ENCODE measurements around the gene PDZRN4.

DNA sequence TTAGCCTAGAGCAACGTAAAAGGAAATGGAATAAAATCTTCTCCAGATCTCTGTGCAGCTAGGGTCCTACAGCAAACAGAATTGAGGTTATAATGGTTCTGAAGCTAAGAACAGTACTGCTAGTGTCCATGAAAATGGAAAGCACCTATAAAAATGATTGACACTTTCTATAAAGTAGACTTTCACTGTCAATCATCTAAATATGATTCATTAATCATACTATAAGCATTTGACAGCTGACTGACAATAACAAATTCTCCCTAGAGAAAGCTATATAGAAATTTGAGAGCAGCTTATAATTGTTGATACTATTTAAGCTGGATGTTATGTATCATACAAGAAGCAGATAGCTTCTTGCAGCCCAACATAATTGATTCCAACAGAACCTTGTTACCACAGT lies 80.9 kb downstream of the PDZRN4 start:
- TF ChIP-seq, protein P1, sequence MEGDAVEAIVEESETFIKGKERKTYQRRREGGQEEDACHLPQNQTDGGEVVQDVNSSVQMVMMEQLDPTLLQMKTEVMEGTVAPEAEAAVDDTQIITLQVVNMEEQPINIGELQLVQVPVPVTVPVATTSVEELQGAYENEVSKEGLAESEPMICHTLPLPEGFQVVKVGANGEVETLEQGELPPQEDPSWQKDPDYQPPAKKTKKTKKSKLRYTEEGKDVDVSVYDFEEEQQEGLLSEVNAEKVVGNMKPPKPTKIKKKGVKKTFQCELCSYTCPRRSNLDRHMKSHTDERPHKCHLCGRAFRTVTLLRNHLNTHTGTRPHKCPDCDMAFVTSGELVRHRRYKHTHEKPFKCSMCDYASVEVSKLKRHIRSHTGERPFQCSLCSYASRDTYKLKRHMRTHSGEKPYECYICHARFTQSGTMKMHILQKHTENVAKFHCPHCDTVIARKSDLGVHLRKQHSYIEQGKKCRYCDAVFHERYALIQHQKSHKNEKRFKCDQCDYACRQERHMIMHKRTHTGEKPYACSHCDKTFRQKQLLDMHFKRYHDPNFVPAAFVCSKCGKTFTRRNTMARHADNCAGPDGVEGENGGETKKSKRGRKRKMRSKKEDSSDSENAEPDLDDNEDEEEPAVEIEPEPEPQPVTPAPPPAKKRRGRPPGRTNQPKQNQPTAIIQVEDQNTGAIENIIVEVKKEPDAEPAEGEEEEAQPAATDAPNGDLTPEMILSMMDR (conservative IDR thresholded peaks at IDR 0.05; ENCODE audit: low read depth in 2 of 2) = no peak
- TF ChIP-seq EZH2 (IDR thresholded peaks at IDR 0.05; ENCODE audit: low read depth, unreplicated experiment) (no peak), EZH2phosphoT487 (IDR thresholded peaks at IDR 0.05; ENCODE audit: unreplicated experiment) (no peak), CREB1 (CRISPR knock-in tag; IDR thresholded peaks at IDR 0.05; ENCODE audit: low read depth) (no peak), JUNB (IDR thresholded peaks at IDR 0.05; ENCODE audit: unreplicated experiment) (no peak), POLR2AphosphoS5 (IDR thresholded peaks at IDR 0.05; ENCODE audit: low read depth) (no peak), ZNF331 (CRISPR knock-in tag; IDR thresholded peaks at IDR 0.05; ENCODE audit: low read depth) (no peak)
- TF ChIP-seq, protein P2, sequence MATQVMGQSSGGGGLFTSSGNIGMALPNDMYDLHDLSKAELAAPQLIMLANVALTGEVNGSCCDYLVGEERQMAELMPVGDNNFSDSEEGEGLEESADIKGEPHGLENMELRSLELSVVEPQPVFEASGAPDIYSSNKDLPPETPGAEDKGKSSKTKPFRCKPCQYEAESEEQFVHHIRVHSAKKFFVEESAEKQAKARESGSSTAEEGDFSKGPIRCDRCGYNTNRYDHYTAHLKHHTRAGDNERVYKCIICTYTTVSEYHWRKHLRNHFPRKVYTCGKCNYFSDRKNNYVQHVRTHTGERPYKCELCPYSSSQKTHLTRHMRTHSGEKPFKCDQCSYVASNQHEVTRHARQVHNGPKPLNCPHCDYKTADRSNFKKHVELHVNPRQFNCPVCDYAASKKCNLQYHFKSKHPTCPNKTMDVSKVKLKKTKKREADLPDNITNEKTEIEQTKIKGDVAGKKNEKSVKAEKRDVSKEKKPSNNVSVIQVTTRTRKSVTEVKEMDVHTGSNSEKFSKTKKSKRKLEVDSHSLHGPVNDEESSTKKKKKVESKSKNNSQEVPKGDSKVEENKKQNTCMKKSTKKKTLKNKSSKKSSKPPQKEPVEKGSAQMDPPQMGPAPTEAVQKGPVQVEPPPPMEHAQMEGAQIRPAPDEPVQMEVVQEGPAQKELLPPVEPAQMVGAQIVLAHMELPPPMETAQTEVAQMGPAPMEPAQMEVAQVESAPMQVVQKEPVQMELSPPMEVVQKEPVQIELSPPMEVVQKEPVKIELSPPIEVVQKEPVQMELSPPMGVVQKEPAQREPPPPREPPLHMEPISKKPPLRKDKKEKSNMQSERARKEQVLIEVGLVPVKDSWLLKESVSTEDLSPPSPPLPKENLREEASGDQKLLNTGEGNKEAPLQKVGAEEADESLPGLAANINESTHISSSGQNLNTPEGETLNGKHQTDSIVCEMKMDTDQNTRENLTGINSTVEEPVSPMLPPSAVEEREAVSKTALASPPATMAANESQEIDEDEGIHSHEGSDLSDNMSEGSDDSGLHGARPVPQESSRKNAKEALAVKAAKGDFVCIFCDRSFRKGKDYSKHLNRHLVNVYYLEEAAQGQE (IDR thresholded peaks at IDR 0.05; ENCODE audit: unreplicated experiment) = no peak
- TF ChIP-seq, protein P3, sequence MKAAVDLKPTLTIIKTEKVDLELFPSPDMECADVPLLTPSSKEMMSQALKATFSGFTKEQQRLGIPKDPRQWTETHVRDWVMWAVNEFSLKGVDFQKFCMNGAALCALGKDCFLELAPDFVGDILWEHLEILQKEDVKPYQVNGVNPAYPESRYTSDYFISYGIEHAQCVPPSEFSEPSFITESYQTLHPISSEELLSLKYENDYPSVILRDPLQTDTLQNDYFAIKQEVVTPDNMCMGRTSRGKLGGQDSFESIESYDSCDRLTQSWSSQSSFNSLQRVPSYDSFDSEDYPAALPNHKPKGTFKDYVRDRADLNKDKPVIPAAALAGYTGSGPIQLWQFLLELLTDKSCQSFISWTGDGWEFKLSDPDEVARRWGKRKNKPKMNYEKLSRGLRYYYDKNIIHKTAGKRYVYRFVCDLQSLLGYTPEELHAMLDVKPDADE (IDR thresholded peaks at IDR 0.05) = no peak
